DND-41 (cell line): ENCODE data around the gene C5.

Source experiments
- CTCF ChIP-seq: IDR thresholded peaks from 2 replicates; pipeline ENCODE4 v1.5.1; 2012; ENCODE audit warnings: borderline replicate concordance, low read length, moderate library complexity, mild to moderate bottlenecking; ENCODE audit not compliant: poor library complexity, severe bottlenecking; ENCODE audit errors: extremely low read depth
- EZH2 ChIP-seq: IDR thresholded peaks from 3 replicates; pipeline ENCODE4 v1.6.1; 2012; ENCODE audit warnings: borderline replicate concordance, low read depth, mild to moderate bottlenecking, moderate library complexity, low read length, inconsistent platforms; ENCODE audit not compliant: severe bottlenecking

DNA sequence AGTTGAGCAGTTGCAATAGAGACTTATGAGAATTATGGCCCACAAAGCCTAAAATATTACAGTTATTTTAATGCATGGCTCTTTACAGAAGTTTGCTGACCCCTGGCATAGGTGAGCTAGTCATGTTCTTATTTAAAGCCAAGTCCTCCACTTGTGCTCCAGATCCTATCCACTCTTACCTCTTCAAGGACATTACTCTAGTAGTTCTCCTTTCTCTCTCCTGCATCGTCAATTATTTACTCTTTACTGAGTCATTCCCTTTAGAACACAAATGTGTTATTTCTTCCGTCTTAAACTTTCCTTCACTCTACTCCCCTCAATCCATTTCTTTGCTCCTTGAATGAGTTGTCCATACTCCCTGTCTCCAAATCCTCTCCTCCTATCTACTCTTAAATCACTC lies 102.9 kb downstream of the C5 start:
- TF ChIP-seq CTCF (no peak), EZH2 (no peak)
